GM23338 (cell line): ENCODE data around the gene PEAR1. TPM values are rescaled to one million over a fixed set of nuclear protein-coding genes. Genes with fewer than 3 reads are reported as not detected.

ENCODE experiments used
- ATAC-seq: fragments of 200-7000 bp; cut with Tn5 transposase; 3 replicates; pipeline ENCODE4 v1.9.1; 2020
- DNase-seq: peaks from one replicate; pipeline ENCODE4 v3.0.0-alpha.2; 2015; ENCODE audit warnings: low spot score
- H2AFZ ChIP-seq: fragments of 200-600 bp; sonication (generic); 2 replicates; pipeline ENCODE4 v1.8.0; 2016; ENCODE audit warnings: antibody characterized with exemption, mild to moderate bottlenecking, moderate library complexity
- H3F3A ChIP-seq: fragments of 200-600 bp; sonication (generic); replicated peaks from 2 replicates; pipeline ENCODE4 v1.8.0; 2017; ENCODE audit warnings: antibody characterized with exemption, mixed run types, low read depth
- H3K27ac ChIP-seq: fragments of 200-600 bp; sonication (generic); 2 replicates; pipeline ENCODE4 v1.6.1; 2016; ENCODE audit warnings: low read depth
- H3K27me3 ChIP-seq: fragments of 200-600 bp; sonication (generic); 2 replicates; pipeline ENCODE4 v1.8.0; 2016; ENCODE audit warnings: mild to moderate bottlenecking, mixed run types, moderate library complexity; ENCODE audit not compliant: insufficient read depth
- H3K36me3 ChIP-seq: fragments of 200-600 bp; sonication (generic); 2 replicates; pipeline ENCODE4 v1.8.0; 2016; ENCODE audit warnings: mild to moderate bottlenecking; ENCODE audit not compliant: insufficient read depth
- H3K4me1 ChIP-seq: fragments of 200-600 bp; sonication (generic); 2 replicates; pipeline ENCODE4 v1.8.0; 2016; ENCODE audit warnings: mild to moderate bottlenecking, moderate library complexity; ENCODE audit not compliant: insufficient read depth
- H3K4me2 ChIP-seq: fragments of 200-600 bp; sonication (generic); 2 replicates; pipeline ENCODE4 v1.7.1; 2017; ENCODE audit warnings: mixed run types
- H3K4me3 ChIP-seq: fragments of 200-600 bp; sonication (generic); 2 replicates; pipeline ENCODE4 v1.6.1; 2016; ENCODE audit warnings: mixed run types
- H3K79me2 ChIP-seq: fragments of 200-600 bp; sonication (generic); replicated peaks from 2 replicates; pipeline ENCODE4 v1.8.0; 2017; ENCODE audit warnings: mild to moderate bottlenecking; ENCODE audit not compliant: insufficient read depth
- H3K9me2 ChIP-seq: fragments of 200-600 bp; sonication (generic); 2 replicates; pipeline ENCODE4 v1.8.0; 2017; ENCODE audit not compliant: insufficient read depth
- H4K20me1 ChIP-seq: fragments of 200-600 bp; sonication (generic); replicated peaks from 2 replicates; pipeline ENCODE4 v1.8.0; 2017; ENCODE audit warnings: mild to moderate bottlenecking; ENCODE audit not compliant: insufficient read depth
- H3K27ac Mint-ChIP-seq: 2 replicates; pipeline ENCODE4 v1.8.0; 2020; ENCODE audit warnings: inconsistent platforms, mild to moderate bottlenecking, moderate library complexity, mixed read lengths
- H3K27me3 Mint-ChIP-seq: 3 replicates; pipeline ENCODE4 v1.8.0; 2022; ENCODE audit warnings: low read depth, mild to moderate bottlenecking, moderate library complexity, mixed read lengths, inconsistent platforms; ENCODE audit not compliant: insufficient read depth, poor library complexity
- H3K36me3 Mint-ChIP-seq: 3 replicates; pipeline ENCODE4 v1.8.0; 2021; ENCODE audit warnings: low read depth, mild to moderate bottlenecking, inconsistent platforms, moderate library complexity, mixed read lengths
- H3K4me1 Mint-ChIP-seq: 3 replicates; pipeline ENCODE4 v1.8.0; 2020; ENCODE audit warnings: mild to moderate bottlenecking, inconsistent platforms, mixed read lengths
- H3K4me3 Mint-ChIP-seq: 3 replicates; pipeline ENCODE4 v1.8.0; 2021; ENCODE audit warnings: moderate library complexity, mild to moderate bottlenecking, inconsistent platforms, mixed read lengths
- H3K9me3 Mint-ChIP-seq: 3 replicates; pipeline ENCODE4 v1.8.0; 2020; ENCODE audit warnings: moderate library complexity, mild to moderate bottlenecking, inconsistent platforms, mixed read lengths
- CREB1 ChIP-seq: fragments of 250-450 bp; sonication (Bioruptor Pico); IDR thresholded peaks from 2 replicates; pipeline ENCODE4 v1.5.0; 2020; ENCODE audit warnings: low read depth, mild to moderate bottlenecking, moderate library complexity
- EZH2 ChIP-seq: fragments of 200-600 bp; sonication (generic); IDR thresholded peaks from one replicate; pipeline ENCODE4 v1.8.0; 2017; ENCODE audit warnings: antibody characterized with exemption, mild to moderate bottlenecking, low read depth; ENCODE audit not compliant: unreplicated experiment
- EZH2phosphoT487 ChIP-seq: fragments of 200-600 bp; sonication (generic); IDR thresholded peaks from one replicate; pipeline ENCODE4 v1.8.1; 2018; ENCODE audit warnings: antibody characterized with exemption; ENCODE audit not compliant: unreplicated experiment
- polyA plus RNA-seq: library from polyadenylated mRNA; unstranded; fragments of >200 nt; fragmentation: Nextera tagmentation; extraction: Ambion mirVana; gene quantifications from 2 replicates; pipeline ENCODE4 v1.2.1, GENCODE V29; 2016
- total RNA-seq: library from RNA; depleted of rRNA; stranded (reverse); fragments of >200 nt; shearing (Covaris generic); gene quantifications from 2 replicates; pipeline ENCODE4 v1.2.3, GENCODE V29; 2014
- TF ChIP-seq, protein P1 (sequence below): fragments of 250-450 bp; sonication (Bioruptor Pico); IDR thresholded peaks from 2 replicates; pipeline ENCODE4 v1.5.0; 2020; ENCODE audit warnings: mild to moderate bottlenecking, moderate library complexity

The PEAR1 gene
- total and polyA plus RNA-seq, 2 experiments from 2014 or later: 0.28 to 0.47 TPM

DNA sequence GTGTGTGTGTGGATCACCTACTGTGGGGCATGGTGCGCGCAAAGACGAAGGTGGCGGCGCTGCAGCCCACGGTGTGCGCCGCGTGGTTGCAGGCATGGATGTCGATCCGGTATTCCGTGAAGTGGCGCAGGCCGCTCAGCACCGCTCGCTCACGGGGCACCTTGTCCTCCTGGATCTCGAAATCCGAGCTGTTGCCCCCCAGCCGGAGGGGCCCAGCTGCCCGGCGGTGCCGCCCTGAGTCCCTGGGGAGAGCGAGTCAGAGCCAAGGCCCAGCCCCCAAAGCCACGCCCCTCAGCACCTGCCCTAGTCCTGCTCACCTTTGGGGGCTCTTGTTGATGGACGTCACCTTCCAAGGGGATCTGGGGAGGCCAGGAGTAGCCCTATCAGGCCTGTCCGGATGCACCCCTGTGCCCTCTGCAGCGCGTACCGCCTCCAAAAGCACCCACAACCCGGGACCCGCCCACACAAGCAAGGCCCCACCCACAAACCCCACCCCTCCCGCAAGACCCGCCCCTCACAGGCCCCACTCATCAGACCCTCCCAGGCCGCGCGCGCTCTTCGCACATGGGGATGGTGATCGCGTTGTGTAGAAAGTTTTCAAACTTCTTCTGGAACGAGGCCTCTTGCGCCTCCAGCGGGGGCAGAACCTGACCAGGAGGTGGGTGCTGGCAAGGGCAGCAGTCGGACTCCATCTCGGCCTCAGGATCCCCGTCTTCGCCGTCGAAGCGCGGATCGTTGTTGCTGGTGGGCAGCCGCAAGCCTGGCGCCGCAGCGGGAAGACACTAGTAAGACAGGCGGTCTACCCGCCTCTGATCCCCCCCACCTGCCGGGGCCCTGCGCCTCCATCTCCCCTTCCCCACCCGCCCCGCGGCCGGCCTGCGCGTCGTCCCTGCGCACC, 48.2 kb upstream of the PEAR1 start:
- Histone ChIP-seq H3K27me3 (peaks cover 93% of the 10 kb centered on the region), H3K4me1 (peaks cover 20% of the 10 kb centered on the region), H4K20me1 (no peaks in the 10 kb centered on the region; the same call in 1 of the 2 replicates), H3F3A (no peaks in the 10 kb centered on the region), H3K36me3 (no peaks in the 10 kb centered on the region), H3K27ac (no peak overlapping the region), H3K79me2 (no peaks in the 10 kb centered on the region), H2AFZ (peak overlapping the region; percentile 97), H3K4me3 (peak overlapping the region; percentile 63), H3K9me2 (no peaks in the 10 kb centered on the region), H3K4me2 (peak overlapping the region; percentile 89)
- TF ChIP-seq EZH2 (peak; percentile 67), CREB1 (no peak), EZH2phosphoT487 (peak; percentile 70)
- TF ChIP-seq, protein P1, sequence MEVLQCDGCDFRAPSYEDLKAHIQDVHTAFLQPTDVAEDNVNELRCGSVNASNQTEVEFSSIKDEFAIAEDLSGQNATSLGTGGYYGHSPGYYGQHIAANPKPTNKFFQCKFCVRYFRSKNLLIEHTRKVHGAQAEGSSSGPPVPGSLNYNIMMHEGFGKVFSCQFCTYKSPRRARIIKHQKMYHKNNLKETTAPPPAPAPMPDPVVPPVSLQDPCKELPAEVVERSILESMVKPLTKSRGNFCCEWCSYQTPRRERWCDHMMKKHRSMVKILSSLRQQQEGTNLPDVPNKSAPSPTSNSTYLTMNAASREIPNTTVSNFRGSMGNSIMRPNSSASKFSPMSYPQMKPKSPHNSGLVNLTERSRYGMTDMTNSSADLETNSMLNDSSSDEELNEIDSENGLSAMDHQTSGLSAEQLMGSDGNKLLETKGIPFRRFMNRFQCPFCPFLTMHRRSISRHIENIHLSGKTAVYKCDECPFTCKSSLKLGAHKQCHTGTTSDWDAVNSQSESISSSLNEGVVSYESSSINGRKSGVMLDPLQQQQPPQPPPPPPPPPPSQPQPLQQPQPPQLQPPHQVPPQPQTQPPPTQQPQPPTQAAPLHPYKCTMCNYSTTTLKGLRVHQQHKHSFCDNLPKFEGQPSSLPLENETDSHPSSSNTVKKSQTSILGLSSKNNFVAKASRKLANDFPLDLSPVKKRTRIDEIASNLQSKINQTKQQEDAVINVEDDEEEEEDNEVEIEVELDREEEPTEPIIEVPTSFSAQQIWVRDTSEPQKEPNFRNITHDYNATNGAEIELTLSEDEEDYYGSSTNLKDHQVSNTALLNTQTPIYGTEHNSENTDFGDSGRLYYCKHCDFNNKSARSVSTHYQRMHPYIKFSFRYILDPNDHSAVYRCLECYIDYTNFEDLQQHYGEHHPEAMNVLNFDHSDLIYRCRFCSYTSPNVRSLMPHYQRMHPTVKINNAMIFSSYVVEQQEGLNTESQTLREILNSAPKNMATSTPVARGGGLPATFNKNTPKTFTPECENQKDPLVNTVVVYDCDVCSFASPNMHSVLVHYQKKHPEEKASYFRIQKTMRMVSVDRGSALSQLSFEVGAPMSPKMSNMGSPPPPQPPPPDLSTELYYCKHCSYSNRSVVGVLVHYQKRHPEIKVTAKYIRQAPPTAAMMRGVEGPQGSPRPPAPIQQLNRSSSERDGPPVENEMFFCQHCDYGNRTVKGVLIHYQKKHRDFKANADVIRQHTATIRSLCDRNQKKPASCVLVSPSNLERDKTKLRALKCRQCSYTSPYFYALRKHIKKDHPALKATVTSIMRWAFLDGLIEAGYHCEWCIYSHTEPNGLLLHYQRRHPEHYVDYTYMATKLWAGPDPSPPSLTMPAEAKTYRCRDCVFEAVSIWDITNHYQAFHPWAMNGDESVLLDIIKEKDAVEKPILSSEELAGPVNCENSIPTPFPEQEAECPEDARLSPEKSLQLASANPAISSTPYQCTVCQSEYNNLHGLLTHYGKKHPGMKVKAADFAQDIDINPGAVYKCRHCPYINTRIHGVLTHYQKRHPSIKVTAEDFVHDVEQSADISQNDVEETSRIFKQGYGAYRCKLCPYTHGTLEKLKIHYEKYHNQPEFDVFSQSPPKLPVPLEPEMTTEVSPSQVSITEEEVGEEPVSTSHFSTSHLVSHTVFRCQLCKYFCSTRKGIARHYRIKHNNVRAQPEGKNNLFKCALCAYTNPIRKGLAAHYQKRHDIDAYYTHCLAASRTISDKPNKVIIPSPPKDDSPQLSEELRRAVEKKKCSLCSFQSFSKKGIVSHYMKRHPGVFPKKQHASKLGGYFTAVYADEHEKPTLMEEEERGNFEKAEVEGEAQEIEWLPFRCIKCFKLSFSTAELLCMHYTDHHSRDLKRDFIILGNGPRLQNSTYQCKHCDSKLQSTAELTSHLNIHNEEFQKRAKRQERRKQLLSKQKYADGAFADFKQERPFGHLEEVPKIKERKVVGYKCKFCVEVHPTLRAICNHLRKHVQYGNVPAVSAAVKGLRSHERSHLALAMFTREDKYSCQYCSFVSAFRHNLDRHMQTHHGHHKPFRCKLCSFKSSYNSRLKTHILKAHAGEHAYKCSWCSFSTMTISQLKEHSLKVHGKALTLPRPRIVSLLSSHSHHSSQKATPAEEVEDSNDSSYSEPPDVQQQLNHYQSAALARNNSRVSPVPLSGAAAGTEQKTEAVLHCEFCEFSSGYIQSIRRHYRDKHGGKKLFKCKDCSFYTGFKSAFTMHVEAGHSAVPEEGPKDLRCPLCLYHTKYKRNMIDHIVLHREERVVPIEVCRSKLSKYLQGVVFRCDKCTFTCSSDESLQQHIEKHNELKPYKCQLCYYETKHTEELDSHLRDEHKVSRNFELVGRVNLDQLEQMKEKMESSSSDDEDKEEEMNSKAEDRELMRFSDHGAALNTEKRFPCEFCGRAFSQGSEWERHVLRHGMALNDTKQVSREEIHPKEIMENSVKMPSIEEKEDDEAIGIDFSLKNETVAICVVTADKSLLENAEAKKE (CRISPR knock-in tag): no peak
- peak; percentile 62 for DNase-seq
- Mint-ChIP-seq H3K27me3 (peaks cover 89% of the 10 kb centered on the region), H3K36me3 (no peaks in the 10 kb centered on the region), H3K9me3 (no peaks in the 10 kb centered on the region), H3K4me1 (peaks cover 23% of the 10 kb centered on the region), H3K27ac (no peak overlapping the region), H3K4me3 (peak overlapping the region; percentile 70)
- peak; percentile 55 for ATAC-seq
